GM23248 (cell line): ENCODE results near the gene XAF1. TPM values are rescaled to one million over a fixed set of nuclear protein-coding genes. Genes with fewer than 3 reads are reported as not detected.
"Not testable (repeated sequence)": the region's sequence is repeated elsewhere in the genome, so short reads cannot be mapped to it uniquely, and the experiment has no call there.

ENCODE experiments used
- DNase-seq: peaks from one replicate; pipeline ENCODE4 v3.0.0-alpha.2; 2015
- H2AFZ ChIP-seq: fragments of 200-600 bp; sonication (generic); 2 replicates; pipeline ENCODE4 v1.6.1; 2016; ENCODE audit warnings: antibody characterized with exemption
- H3F3A ChIP-seq: fragments of 200-600 bp; sonication (generic); 2 replicates; pipeline ENCODE4 v1.6.1; 2016; ENCODE audit warnings: mild to moderate bottlenecking, antibody characterized with exemption, mixed run types; ENCODE audit not compliant: insufficient read depth
- H3K27ac ChIP-seq: fragments of 200-600 bp; sonication (generic); 2 replicates; pipeline ENCODE4 v1.5.1; 2016; ENCODE audit warnings: mild to moderate bottlenecking
- H3K27me3 ChIP-seq: fragments of 200-600 bp; sonication (generic); replicated peaks from 2 replicates; pipeline ENCODE4 v1.6.1; 2016; ENCODE audit warnings: mild to moderate bottlenecking; ENCODE audit not compliant: insufficient read depth
- H3K36me3 ChIP-seq: fragments of 200-600 bp; sonication (generic); 2 replicates; pipeline ENCODE4 v1.6.1; 2016; ENCODE audit warnings: low read depth, mild to moderate bottlenecking
- H3K4me1 ChIP-seq: fragments of 200-600 bp; sonication (generic); 2 replicates; pipeline ENCODE4 v1.6.1; 2016; ENCODE audit warnings: mild to moderate bottlenecking; ENCODE audit not compliant: insufficient read depth
- H3K4me2 ChIP-seq: fragments of 200-600 bp; sonication (generic); one replicate; pipeline ENCODE4 v1.6.1; 2016; ENCODE audit warnings: mild to moderate bottlenecking; ENCODE audit not compliant: unreplicated experiment
- H3K4me3 ChIP-seq: fragments of 200-600 bp; sonication (generic); 2 replicates; pipeline ENCODE4 v1.5.1; 2016; ENCODE audit warnings: mild to moderate bottlenecking
- H3K79me2 ChIP-seq: fragments of 200-600 bp; sonication (generic); 2 replicates; pipeline ENCODE4 v1.6.1; 2016; ENCODE audit warnings: mild to moderate bottlenecking; ENCODE audit not compliant: insufficient read depth
- H3K9ac ChIP-seq: fragments of 200-600 bp; sonication (generic); 2 replicates; pipeline ENCODE4 v1.6.1; 2016; ENCODE audit warnings: mild to moderate bottlenecking
- H3K9me2 ChIP-seq: fragments of 200-600 bp; sonication (generic); 2 replicates; pipeline ENCODE4 v1.6.1; 2016; ENCODE audit warnings: mixed run types, mild to moderate bottlenecking, moderate library complexity; ENCODE audit not compliant: insufficient read depth
- H3K9me3 ChIP-seq: fragments of 200-600 bp; sonication (generic); one replicate; pipeline ENCODE4 v1.6.1; 2017; ENCODE audit warnings: low read depth
- H4K20me1 ChIP-seq: fragments of 200-600 bp; sonication (generic); 2 replicates; pipeline ENCODE4 v1.6.0; 2016; ENCODE audit not compliant: insufficient read depth
- EZH2 ChIP-seq: fragments of 200-600 bp; sonication (generic); IDR thresholded peaks from 2 replicates; pipeline ENCODE4 v1.6.1; 2018; ENCODE audit warnings: antibody characterized with exemption, mild to moderate bottlenecking; ENCODE audit not compliant: insufficient read depth, poor library complexity, severe bottlenecking
- EZH2phosphoT487 ChIP-seq: fragments of 200-600 bp; sonication (generic); IDR thresholded peaks from 2 replicates; pipeline ENCODE4 v1.6.1; 2018; ENCODE audit warnings: antibody characterized with exemption, moderate library complexity, mild to moderate bottlenecking, low read depth; ENCODE audit not compliant: insufficient read depth
- WGBS, 2 experiments: methylation state at CpG; one replicate each; pipeline ENCODE4 v1.1.6; 2015 to 2017; ENCODE audit warnings: low lambda C conversion rate in 2 of 2, low coverage in 1 of 2; ENCODE audit errors: missing lambda C conversion rate in 2 of 2; 5-methylcytosine and 5-hydroxymethylcytosine counted together
- in situ Hi-C: fragments of 300-500 bp; cut with MboI; formaldehyde crosslinking; loops from 2 replicates; pipeline ENCODE4 v1.15.0; 2020
- polyA plus RNA-seq: library from polyadenylated mRNA; unstranded; fragments of >200 nt; fragmentation: Nextera tagmentation; extraction: Ambion mirVana; gene quantifications from 2 replicates; pipeline ENCODE4 v1.2.1, GENCODE V29; 2016
- total RNA-seq: library from RNA; depleted of rRNA; stranded (reverse); fragments of >200 nt; shearing (Covaris generic); gene quantifications from 2 replicates; pipeline ENCODE4 v1.2.3, GENCODE V29; 2014

XAF1 gene
- total and polyA plus RNA-seq, 2 experiments from 2014 or later = 21.5 to 22.0 TPM

- Histone ChIP-seq H3K36me3 (no peaks in the 10 kb centered on the region), H3K9me2 (no peaks in the 10 kb centered on the region), H3K4me3 (no peak overlapping the region), H3K4me1 (no peaks in the 10 kb centered on the region), H3K9ac (no peak overlapping the region), H3K79me2 (no peaks in the 10 kb centered on the region), H3K27ac (no peak overlapping the region), H3K27me3 (peaks cover 14% of the 10 kb centered on the region), H3K9me3 (no peaks in the 10 kb centered on the region), H2AFZ (no peak overlapping the region), H4K20me1 (no peaks in the 10 kb centered on the region), H3K4me2 (no peak overlapping the region), H3F3A (no peaks in the 10 kb centered on the region)
- in situ Hi-C loops = no loop called here
- no peak for DNase-seq
- TF ChIP-seq EZH2 (no peak), EZH2phosphoT487 (no peak)
- WGBS, 2 experiments = 63 to 64% methylated on average over 9 of the region's 9 CpGs
These were observed 55.7 kb downstream of the XAF1 start for GRCh38 chr17:6811510-6811909.

- H4K20me1 ChIP-seq = no peaks in the 10 kb centered on the region
- H3K4me3 ChIP-seq = no peak overlapping the region
- H3K36me3 ChIP-seq = no peaks in the 10 kb centered on the region
- TF ChIP-seq EZH2 (no peak), EZH2phosphoT487 (no peak)
- no peak overlapping the region for H3K9ac ChIP-seq
- no peak overlapping the region for H3K27ac ChIP-seq
- in situ Hi-C loops = no loop called here
- peaks cover 14% of the 10 kb centered on the region for H3K27me3 ChIP-seq
- no peak overlapping the region for H2AFZ ChIP-seq
- no peaks in the 10 kb centered on the region for H3K79me2 ChIP-seq
- H3K4me2 ChIP-seq = no peak overlapping the region
- no peaks in the 10 kb centered on the region for H3K9me2 ChIP-seq
- no peaks in the 10 kb centered on the region for H3F3A ChIP-seq
- no peak for DNase-seq
- 40 to 48% methylated on average over 9 of the region's 9 CpGs for WGBS, 2 experiments
- H3K9me3 ChIP-seq = no peaks in the 10 kb centered on the region
- no peaks in the 10 kb centered on the region for H3K4me1 ChIP-seq
These were observed 56.4 kb downstream of the XAF1 start for GRCh38 chr17:6812295-6812694.

GRCh38 chr17:6815775-6816174, 59.9 kb downstream of the XAF1 start:
- Histone ChIP-seq H3K27me3 (peaks cover 13% of the 10 kb centered on the region; the same call in 1 of the 2 replicates), H3K36me3 (no peaks in the 10 kb centered on the region)

GRCh38 chr17:6816368-6816767, 60.5 kb downstream of the XAF1 start:
- WGBS, 2 experiments = 47 to 51% methylated on average over 3 of the region's 3 CpGs
- H2AFZ ChIP-seq, H3K4me1 ChIP-seq, H3K4me3 ChIP-seq, DNase-seq, H3K9me3 ChIP-seq, in situ Hi-C loops, H4K20me1 ChIP-seq, H3K36me3 ChIP-seq, H3F3A ChIP-seq, H3K79me2 ChIP-seq, H3K4me2 ChIP-seq, H3K9ac ChIP-seq, H3K27ac ChIP-seq, H3K9me2 ChIP-seq: not testable (repeated sequence)
- H3K27me3 ChIP-seq = peaks cover 13% of the 10 kb centered on the region; the same call in 1 of the 2 replicates

More at GRCh38 chr17:6815775-6816174, 59.9 kb downstream of the XAF1 start:
- WGBS, 2 experiments = 69 to 73% methylated on average over 10 of the region's 10 CpGs
- Histone ChIP-seq H3K79me2 (no peaks in the 10 kb centered on the region), H3K4me3 (no peak overlapping the region), H4K20me1 (no peaks in the 10 kb centered on the region), H3K9me3 (no peaks in the 10 kb centered on the region), H3K27ac (no peak overlapping the region), H3K9me2 (no peaks in the 10 kb centered on the region), H3K4me2 (no peak overlapping the region), H3F3A (no peaks in the 10 kb centered on the region), H3K4me1 (no peaks in the 10 kb centered on the region), H3K9ac (no peak overlapping the region), H2AFZ (no peak overlapping the region)
- DNase-seq = no peak
- in situ Hi-C loops = no loop called here
- TF ChIP-seq EZH2phosphoT487 = no peak
- TF ChIP-seq EZH2 = no peak

GRCh38 chr17:6818938-6819337, 63.1 kb downstream of the XAF1 start:
- no peaks in the 10 kb centered on the region for H3K36me3 ChIP-seq
- 65 to 69% methylated on average over 3 of the region's 3 CpGs for WGBS, 2 experiments

More at GRCh38 chr17:6818938-6819337, 63.1 kb downstream of the XAF1 start:
- DNase-seq = no peak
- Histone ChIP-seq H3K27ac (no peak overlapping the region), H3K9ac (no peak overlapping the region), H3K27me3 (peaks cover 6% of the 10 kb centered on the region; the same call in 1 of the 2 replicates), H3K9me2 (no peaks in the 10 kb centered on the region), H3K79me2 (no peaks in the 10 kb centered on the region), H3K9me3 (no peaks in the 10 kb centered on the region), H3K4me3 (no peak overlapping the region), H4K20me1 (no peaks in the 10 kb centered on the region), H2AFZ (no peak overlapping the region), H3K4me1 (peaks cover 12% of the 10 kb centered on the region), H3K4me2 (no peak overlapping the region), H3F3A (peaks cover 13% of the 10 kb centered on the region)
- TF ChIP-seq EZH2phosphoT487 (no peak), EZH2 (no peak)
- in situ Hi-C loops = no loop called here
